IPS-18c (cell line): ENCODE data around the gene ZFR2.
"Not testable (repeated sequence)": the region's sequence is repeated elsewhere in the genome, so short reads cannot be mapped to it uniquely, and the experiment has no call there.

Source experiments
- H3K4me3 ChIP-seq: 2 replicates; pipeline ENCODE4 v1.7.0; 2013; ENCODE audit warnings: low read depth, mild to moderate bottlenecking, low read length, moderate library complexity; ENCODE audit not compliant: insufficient read depth
- H3K9me3 ChIP-seq: one replicate; pipeline ENCODE4 v1.6.1; 2013; ENCODE audit warnings: mild to moderate bottlenecking, low read length, moderate library complexity; ENCODE audit not compliant: control insufficient read depth, insufficient read depth

The ZFR2 gene

DNA sequence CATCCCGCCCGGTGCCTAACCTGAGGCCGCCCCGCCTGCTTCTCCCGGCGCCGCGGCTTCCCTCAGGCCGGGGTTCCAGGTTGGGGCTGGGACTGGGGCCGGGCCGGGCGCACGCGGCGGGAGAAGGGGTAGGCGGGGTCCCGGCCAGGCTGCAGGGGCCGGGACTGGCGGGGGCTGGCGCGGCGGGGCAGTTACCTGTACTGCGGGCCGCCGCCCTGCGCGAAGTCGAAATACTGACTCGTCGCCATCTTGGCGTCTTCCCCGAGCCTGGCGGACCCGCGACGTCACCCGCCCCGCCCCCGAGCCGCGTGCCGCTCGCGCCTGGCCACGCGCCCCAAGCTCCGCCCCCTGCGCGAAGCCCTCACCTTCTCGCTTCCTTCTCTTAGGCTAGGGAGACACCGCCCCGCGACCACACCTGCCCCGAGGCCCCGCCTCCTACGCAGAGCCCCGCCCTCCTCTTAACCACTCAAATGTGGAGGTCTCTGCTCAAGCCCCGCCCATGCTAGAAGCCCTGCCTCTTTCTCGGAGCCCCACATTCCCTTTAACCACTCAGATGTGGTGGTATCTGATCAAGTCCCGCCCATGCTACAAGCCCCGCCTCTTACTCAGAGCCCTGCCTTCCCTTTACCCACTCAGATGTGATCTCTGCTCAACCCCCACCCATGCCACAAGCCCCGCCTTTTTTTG is at the start of gene ZFR2:
TSS of gene ZFR2 (minus strand) at position 269 of the 687 bp plus-strand sequence. CDS start at position 248, 21 bp downstream.
- H3K9me3 ChIP-seq: peaks cover 10% of the 10 kb centered on the region

GRCh38 chr19:3916033-3916432 is 47.2 kb upstream of the ZFR2 start:
- no peaks in the 10 kb centered on the region for H3K9me3 ChIP-seq
- no peak overlapping the region for H3K4me3 ChIP-seq

More for the DNA sequence above, at the start of gene ZFR2:
- peak within 1 kb of the TSS; percentile 49 for H3K4me3 ChIP-seq

- peaks cover 6% of the 10 kb centered on the region for H3K9me3 ChIP-seq
- no peak overlapping the region for H3K4me3 ChIP-seq
Measured at GRCh38 chr19:3914199-3914598, 45.4 kb upstream of the ZFR2 start.

- Histone ChIP-seq H3K4me3 (no peak overlapping the region), H3K9me3 (peaks cover 6% of the 10 kb centered on the region)
Measured at GRCh38 chr19:3910105-3910504, 41.3 kb upstream of the ZFR2 start.

DNA sequence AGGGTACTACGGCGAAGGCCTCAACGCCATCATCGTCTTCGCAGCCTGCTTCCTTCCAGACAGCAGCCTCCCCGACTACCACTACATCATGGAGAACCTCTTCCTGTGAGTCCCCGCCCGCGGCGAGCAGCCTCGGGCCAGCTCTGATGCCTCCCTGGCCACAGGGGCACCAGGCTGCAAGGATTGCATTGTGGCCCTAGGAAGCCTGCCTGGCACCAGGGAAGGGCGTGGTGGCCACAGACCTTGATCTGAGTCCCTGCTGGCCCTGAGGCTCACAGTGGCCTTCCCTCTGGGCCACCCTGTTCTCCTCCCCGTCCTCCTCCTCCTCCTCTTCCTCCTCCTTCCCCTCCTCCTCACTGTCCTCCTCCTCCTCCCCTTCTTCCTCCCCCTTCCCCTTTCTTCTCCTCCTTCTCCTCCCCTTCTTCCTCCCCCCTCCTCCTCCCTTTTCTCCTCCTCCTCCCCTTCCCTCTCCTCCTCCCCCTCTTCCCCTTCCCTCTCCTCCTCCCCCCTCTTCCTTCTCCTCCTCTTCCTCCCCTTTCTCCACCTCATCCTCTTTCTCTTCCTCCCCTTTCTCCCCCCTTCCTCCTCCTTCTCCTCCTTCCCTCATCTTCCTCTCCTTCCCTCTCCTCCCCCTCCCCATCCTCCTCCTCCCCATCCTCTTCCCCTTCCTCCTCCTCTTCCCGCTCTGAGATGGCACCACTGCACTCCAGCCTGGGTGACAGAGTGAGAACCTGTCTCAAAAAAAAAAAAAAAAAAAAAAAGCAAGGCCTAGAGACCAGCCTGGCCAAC is 39.6 kb upstream of the ZFR2 start:
- H3K4me3 ChIP-seq: no peak overlapping the region
- peaks cover 6% of the 10 kb centered on the region for H3K9me3 ChIP-seq

DNA sequence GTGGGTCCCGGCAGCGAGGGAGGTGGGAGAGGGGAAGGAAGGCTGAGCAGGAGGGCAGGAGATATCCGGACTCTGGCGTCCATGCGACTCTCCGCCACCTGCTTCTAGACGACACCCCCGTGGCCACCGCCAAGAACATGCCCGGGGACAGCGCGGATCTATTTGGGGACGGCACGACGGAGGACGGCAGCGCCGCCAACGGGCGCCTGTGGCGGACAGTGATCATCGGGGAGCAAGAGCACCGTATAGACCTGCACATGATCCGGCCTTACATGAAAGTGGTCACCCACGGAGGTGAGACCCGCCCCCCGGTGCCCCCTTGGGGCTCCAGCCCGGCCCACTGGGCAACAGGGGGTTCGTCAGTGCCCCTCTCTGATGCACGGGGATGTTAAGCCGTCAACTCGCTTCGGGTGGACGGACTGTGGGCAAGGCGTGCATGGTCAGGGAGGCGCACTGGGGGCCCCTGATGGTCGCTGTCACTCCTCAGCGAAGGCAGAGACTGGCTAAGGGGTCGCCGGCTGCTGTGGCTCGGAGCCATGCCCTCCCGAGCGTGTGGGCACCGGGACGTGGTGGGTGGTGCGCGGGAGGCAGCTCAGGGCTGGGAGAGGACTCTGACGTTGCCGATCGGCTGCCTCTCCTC is 38.9 kb upstream of the ZFR2 start:
- H3K4me3 ChIP-seq: no peak overlapping the region
- H3K9me3 ChIP-seq: peaks cover 6% of the 10 kb centered on the region

DNA sequence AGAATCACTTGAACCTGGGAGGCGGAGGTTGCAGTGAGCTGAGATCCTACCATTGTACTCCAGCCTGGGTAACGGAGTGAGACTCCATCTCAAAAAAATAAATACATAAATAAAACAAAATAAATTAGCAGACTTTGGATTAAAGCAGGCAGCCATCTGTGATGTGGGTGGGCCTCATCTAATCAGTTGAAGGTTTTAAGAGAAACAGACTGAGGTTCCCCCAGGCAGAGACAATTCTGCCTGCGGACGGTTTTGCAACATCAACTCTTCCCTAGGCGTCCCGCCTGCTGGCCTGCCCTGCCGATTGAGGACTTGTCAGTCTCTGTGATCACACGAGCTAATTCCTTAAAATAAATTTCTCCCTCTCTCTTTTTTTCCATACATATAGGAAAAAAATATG is 35.4 kb upstream of the ZFR2 start:
- Histone ChIP-seq H3K9me3 (no peaks in the 10 kb centered on the region), H3K4me3 (no peak overlapping the region)

DNA sequence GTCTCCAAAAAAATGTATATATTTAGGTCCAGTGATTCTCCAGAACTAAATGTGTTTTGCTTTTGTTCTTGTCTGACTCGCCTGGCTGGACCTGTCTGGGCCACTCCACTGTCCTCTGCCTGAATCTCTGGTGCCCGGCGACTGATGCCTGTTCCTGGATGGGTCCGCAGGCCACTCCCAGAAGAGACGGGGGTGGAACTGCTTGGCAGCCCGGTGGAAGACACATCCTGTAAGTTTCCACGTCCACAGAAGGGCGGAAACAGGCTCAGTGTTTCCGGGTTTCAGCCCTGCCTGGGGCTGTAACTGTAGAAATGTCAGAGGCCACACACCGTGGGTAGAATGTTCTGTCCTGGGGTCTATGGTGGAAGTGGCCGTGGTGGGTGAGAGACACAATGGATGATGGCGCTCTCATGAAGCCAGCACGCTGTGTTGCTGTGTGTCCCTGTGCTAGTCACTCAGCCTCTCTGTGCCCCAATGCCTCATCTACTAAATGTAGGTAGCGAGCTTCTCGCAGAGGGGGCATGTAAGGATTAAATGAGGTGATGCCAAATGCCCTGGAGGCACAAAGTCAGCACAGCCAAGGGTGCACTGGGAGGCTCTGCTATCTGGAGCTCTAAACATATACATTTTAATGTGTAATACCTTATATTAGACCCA is 33.6 kb upstream of the ZFR2 start:
- peaks cover 4% of the 10 kb centered on the region for H3K9me3 ChIP-seq
- H3K4me3 ChIP-seq: no peak overlapping the region

DNA sequence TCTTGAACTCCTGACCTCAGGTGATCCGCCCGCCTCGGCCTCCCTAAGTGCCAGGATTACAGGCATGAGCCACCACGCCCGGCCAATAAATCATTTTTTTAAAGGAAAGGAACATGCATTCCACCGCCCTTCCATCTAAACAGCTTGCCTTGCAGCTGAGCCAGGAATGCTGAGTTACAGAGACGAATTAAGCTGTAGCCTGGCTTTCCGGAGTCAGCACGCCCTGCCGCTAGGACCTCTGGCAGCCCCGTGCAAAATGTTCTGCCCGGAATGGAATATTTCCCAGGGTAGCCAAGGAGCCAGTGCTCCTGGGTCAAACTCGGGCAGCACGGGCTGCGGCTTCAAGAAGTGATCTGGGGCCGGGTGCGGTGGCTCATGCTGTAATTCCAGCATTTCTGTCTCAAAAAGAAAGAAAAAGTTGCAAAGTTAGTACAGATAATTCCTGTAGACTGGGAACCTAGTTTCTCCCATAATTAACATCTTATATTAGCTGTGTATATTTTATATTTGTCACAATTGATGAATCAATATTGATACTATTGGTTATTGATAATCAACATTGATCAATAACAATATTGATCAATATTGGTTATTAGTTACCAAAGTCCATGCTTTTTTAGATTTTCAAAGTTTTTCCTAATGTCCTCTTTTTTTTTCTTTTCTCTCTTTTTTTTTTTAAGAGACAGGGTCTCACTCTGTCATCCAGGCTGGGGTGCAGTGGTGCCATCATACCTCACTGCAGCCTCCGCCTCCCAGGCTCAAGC is 30.9 kb upstream of the ZFR2 start:
- Histone ChIP-seq H3K4me3 (no peak overlapping the region), H3K9me3 (peaks cover 4% of the 10 kb centered on the region)

GRCh38 chr19:3898426-3898825 is 29.6 kb upstream of the ZFR2 start:
- Histone ChIP-seq H3K9me3 (peaks cover 4% of the 10 kb centered on the region), H3K4me3 (no peak overlapping the region)

DNA sequence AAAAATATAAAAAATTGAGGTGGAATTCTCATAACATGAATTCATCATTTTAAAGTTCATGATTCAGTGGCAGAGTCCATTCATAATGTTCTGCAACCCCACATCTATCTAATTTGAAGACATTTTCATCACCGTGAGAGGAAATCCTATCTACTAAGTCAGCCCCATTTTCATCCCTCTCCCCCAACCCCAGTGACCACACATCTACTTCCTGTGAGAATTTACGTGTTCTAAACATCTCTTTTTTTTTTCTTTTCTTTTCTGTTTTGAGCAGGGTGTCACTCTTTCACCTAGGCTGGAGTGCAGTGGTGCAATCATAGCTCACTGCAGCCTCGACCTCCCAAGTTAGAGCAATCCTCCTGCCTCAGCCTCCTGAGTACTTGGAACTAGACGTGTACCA is 29.1 kb upstream of the ZFR2 start:
- H3K4me3 ChIP-seq: no peak overlapping the region
- peaks cover 4% of the 10 kb centered on the region for H3K9me3 ChIP-seq

- Histone ChIP-seq H3K4me3 (no peak overlapping the region), H3K9me3 (peaks cover 4% of the 10 kb centered on the region)
Measured at GRCh38 chr19:3895788-3896187, 26.9 kb upstream of the ZFR2 start.

DNA sequence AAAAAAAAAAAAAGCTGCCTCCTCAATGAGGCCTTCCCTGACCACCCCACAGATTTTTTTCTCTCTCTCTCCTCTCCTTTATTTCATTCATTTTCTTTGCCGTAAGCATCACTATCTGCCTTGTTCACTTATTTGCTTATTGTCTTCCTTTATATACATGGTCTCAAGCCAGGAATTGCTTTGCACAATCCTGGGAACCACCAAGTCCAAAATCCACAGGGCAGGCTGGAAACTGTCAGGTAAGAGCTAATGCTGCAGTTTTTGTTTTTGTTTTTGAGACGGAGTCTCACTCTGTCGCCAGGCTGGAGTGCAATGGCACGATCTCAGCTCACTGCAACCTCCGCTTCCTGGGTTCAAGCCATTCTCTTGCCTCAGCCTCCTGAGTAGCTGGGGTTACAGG is 26.1 kb upstream of the ZFR2 start:
- H3K4me3 ChIP-seq, H3K9me3 ChIP-seq: not testable (repeated sequence)

DNA sequence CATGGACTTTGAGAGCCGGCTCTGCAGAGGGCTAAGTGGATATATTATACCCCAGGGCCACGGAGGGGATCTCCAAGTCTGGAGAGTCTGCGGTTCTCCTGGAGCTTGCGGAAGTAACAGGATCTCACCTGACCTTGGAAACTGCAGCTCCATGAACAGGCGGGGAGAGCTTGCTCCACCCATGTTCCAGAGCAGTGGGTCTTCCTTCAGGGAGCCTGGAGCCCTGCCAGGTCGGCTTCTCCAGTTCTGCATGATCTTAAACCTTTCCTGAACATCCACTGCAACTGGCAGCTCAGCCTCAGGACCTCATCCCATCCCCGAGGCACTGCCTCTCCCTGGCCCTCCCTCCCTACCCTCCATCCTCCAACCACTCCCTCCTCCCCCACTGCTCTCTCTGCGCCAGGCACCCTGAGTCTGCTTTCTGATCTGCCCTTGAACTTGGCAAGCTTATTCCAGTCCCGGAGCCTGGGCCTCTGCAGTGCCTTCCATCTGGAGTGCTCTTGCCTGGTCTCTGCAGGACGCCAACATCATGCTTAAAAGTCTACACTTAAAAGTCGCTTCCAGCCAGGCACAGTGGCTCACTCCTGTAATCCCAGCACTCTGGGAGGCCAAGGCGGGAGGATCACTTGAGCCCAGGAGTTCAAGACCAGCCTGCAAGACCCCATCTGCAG is 24.8 kb upstream of the ZFR2 start:
- Histone ChIP-seq H3K4me3 (no peak overlapping the region), H3K9me3 (peaks cover 4% of the 10 kb centered on the region)

GRCh38 chr19:3890591-3890990 is 21.8 kb upstream of the ZFR2 start:
- Histone ChIP-seq H3K4me3 (no peak overlapping the region), H3K9me3 (no peaks in the 10 kb centered on the region)

DNA sequence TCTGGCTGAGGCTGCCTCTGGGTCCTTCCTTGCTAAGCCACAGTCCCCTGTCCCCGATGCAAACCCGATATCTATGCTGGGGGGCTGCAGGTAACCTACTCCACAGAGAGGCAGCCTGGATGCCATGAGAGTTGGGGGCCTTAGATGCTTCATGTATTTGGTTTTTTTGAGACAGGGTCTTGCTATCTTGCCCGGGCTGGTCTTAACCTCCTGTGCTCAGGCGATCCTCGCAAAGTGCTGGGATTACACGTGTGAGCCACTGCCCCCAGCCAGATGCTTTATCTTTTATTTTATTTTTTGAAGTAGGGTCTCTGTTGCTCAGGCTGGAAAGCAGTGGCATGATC is 13.2 kb upstream of the ZFR2 start:
- peaks cover 2% of the 10 kb centered on the region for H3K9me3 ChIP-seq

More for the DNA sequence above, 13.2 kb upstream of the ZFR2 start:
- peak overlapping the region; percentile 79 for H3K4me3 ChIP-seq
